Stimulated activated CD4-positive, alpha-beta T cell treated with anti-CD3 and anti-CD28 coated beads, Interleukin-2, amount 100 ng/mL, for 24 hours (primary cell): Measurements from ENCODE around the gene MUC22.

ENCODE experiments used
- DNase-seq, 2 donors: peaks; one replicate each; pipeline ENCODE4 v3.0.0-alpha.2; 2020

MUC22 gene

GRCh38 chr6:31083742-31084354 is 73.6 kb downstream of the MUC22 start:
- peak; percentile 55 to 61 for DNase-seq
